Upper lobe of left lung (tissue), 6 donors: Measurements from ENCODE around the gene GAD1. TPM values are rescaled to one million over a fixed set of nuclear protein-coding genes. Genes with fewer than 3 reads are reported as not detected.

Experiments used
- ATAC-seq, 2 donors: fragments of 200-7000 bp; cut with Tn5 transposase; one replicate each; pipeline ENCODE4 v1.9.1; 2022; ENCODE audit warnings: mild to moderate bottlenecking in 2 of 2, moderate library complexity in 2 of 2; ENCODE audit not compliant: low FRiP score in 2 of 2
- DNase-seq, 2 donors: peaks; one replicate each; pipeline ENCODE4 v3.0.0-alpha.2; 2019 to 2020
- H3K27ac ChIP-seq, 4 donors: fragments of 200-600 bp; sonication (generic); one replicate each; pipeline ENCODE4 v1.5.1; 2016 to 2019
- H3K27me3 ChIP-seq, 4 donors: fragments of 200-600 bp; sonication (generic); one replicate each; pipeline ENCODE4 v1.5.1; 2017 to 2019
- H3K36me3 ChIP-seq, 4 donors: fragments of 200-600 bp; sonication (generic); one replicate each; pipeline ENCODE4 v1.5.1; 2016 to 2019
- H3K4me1 ChIP-seq, 4 donors: fragments of 200-600 bp; sonication (generic); one replicate each; pipeline ENCODE4 v1.5.1; 2018 to 2019
- H3K4me3 ChIP-seq, 4 donors: fragments of 200-600 bp; sonication (generic); one replicate each; pipeline ENCODE4 v1.5.1; 2017 to 2019; ENCODE audit warnings: mild to moderate bottlenecking in 2 of 4, moderate library complexity in 1 of 4
- H3K9me3 ChIP-seq, 4 donors: fragments of 200-600 bp; sonication (generic); one replicate each; pipeline ENCODE4 v1.5.1; 2018 to 2019
- EP300 ChIP-seq, 4 donors: sonication (generic); formaldehyde crosslinking; IDR thresholded peaks; one replicate each; pipeline ENCODE4 v1.5.1; 2017; ENCODE audit warnings: antibody characterized with exemption in 4 of 4, control low read depth in 2 of 4
- POLR2A ChIP-seq, 4 donors: fragments of 450-650 bp; IDR thresholded peaks; one replicate each; pipeline ENCODE4 v1.5.1; 2016 to 2017; ENCODE audit warnings: antibody characterized with exemption in 4 of 4, mild to moderate bottlenecking in 2 of 4
- POLR2AphosphoS5 ChIP-seq, 2 donors: sonication (generic); formaldehyde crosslinking; IDR thresholded peaks; one replicate each; pipeline ENCODE4 v1.5.1; 2017; ENCODE audit warnings: antibody characterized with exemption in 2 of 2
- WGBS, 2 donors: methylation state at CpG; one replicate each; pipeline ENCODE4 v1.1.5; 2017 to 2018; 5-methylcytosine and 5-hydroxymethylcytosine counted together
- total RNA-seq, 6 donors: library from RNA; depleted of rRNA in 4 of 6; stranded (reverse); fragments of >200 nt in 4 of 6; gene quantifications; one replicate each; pipeline versions ENCODE4 v1.1.0 to v1.2.1, GENCODE V29; 2016 to 2021
- TF ChIP-seq, protein P1 (sequence below), 6 experiments: fragments of 450-650 bp in 4 of 6; fragments of 200-600 bp in 2 of 6; sonication (generic) in 2 of 6; IDR thresholded peaks; one replicate each; pipeline ENCODE4 v1.5.1; 2016 to 2019; ENCODE audit warnings: antibody characterized with exemption in 6 of 6
- donor health status: DM: no; HTN: no; CAD: no; lungs with moderate emphysema.
- donor health status: DM: no; HTN: yes; CAD: no; lungs with severe emphysema.

Gene GAD1
- total RNA-seq, 6 donors from 2014 or later: 0.29 to 0.79 TPM; not detected in 4

DNA sequence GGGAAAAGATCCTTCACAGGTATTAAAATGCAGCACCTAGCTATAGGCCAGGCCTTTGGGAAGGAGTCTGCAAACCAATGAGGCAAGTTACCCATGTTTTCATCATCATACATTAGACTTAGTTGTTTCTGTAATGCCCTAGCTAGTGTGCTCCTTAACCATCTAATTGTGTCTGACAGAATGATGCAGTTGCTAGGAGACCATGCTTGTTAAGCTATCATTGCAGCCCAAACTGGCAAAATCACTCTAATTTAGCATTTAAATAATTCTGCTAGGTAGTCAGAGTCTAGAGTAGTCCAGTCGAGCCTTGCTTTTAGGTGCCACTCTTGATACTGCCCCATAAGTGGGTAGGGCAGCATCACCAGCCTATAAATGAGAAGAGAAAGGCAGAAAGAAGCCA lies 34.9 kb downstream of the GAD1 start:
- Histone ChIP-seq H3K9me3 (no peaks in the 10 kb centered on the region), H3K36me3 (no peaks in the 10 kb centered on the region), H3K27me3 (no peaks in the 10 kb centered on the region), H3K27ac (no peak overlapping the region), H3K4me1 (no peaks in the 10 kb centered on the region), H3K4me3 (no peak overlapping the region)
- 73 to 79% methylated on average over 1 of the region's 1 CpG for WGBS, 2 donors
- DNase-seq (no peak), ATAC-seq (no peak)
- TF ChIP-seq, protein P1, sequence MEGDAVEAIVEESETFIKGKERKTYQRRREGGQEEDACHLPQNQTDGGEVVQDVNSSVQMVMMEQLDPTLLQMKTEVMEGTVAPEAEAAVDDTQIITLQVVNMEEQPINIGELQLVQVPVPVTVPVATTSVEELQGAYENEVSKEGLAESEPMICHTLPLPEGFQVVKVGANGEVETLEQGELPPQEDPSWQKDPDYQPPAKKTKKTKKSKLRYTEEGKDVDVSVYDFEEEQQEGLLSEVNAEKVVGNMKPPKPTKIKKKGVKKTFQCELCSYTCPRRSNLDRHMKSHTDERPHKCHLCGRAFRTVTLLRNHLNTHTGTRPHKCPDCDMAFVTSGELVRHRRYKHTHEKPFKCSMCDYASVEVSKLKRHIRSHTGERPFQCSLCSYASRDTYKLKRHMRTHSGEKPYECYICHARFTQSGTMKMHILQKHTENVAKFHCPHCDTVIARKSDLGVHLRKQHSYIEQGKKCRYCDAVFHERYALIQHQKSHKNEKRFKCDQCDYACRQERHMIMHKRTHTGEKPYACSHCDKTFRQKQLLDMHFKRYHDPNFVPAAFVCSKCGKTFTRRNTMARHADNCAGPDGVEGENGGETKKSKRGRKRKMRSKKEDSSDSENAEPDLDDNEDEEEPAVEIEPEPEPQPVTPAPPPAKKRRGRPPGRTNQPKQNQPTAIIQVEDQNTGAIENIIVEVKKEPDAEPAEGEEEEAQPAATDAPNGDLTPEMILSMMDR (IDR thresholded peaks at IDR 0.05): no peak
- TF ChIP-seq EP300 (IDR thresholded peaks at IDR 0.05) (no peak), POLR2AphosphoS5 (IDR thresholded peaks at IDR 0.05) (no peak), POLR2A (IDR thresholded peaks at IDR 0.05) (no peak)

DNA sequence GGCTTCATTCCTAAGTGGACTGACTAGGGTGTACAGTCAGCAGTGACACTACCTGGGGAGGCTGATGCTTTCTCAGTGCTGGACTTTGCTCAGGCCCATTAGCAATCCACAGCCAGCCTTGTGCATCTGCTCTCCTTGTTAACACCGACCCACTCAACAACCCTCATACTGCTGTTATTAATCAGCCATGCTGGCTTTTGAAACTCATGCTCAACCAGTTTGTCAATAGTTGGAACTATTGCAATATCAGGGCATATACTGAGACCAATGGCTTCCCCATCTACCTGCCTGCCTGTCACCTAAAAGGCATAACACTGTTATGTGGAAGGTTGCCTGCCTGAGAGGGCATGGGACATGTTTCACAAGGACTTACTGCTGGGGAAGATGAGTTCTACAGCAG lies 39.4 kb downstream of the GAD1 start:
- Histone ChIP-seq H3K27ac (no peak overlapping the region), H3K36me3 (no peaks in the 10 kb centered on the region), H3K9me3 (no peaks in the 10 kb centered on the region), H3K27me3 (no peaks in the 10 kb centered on the region), H3K4me3 (no peak overlapping the region), H3K4me1 (no peaks in the 10 kb centered on the region)
- no peak for DNase-seq
- TF ChIP-seq, protein P1 (IDR thresholded peaks at IDR 0.05): no peak
- TF ChIP-seq EP300 (IDR thresholded peaks at IDR 0.05): no peak
- TF ChIP-seq POLR2A (IDR thresholded peaks at IDR 0.05): no peak
- TF ChIP-seq POLR2AphosphoS5 (IDR thresholded peaks at IDR 0.05): no peak
- ATAC-seq: no peak
- 75 to 100% methylated on average over 1 of the region's 1 CpG for WGBS, 2 donors

DNA sequence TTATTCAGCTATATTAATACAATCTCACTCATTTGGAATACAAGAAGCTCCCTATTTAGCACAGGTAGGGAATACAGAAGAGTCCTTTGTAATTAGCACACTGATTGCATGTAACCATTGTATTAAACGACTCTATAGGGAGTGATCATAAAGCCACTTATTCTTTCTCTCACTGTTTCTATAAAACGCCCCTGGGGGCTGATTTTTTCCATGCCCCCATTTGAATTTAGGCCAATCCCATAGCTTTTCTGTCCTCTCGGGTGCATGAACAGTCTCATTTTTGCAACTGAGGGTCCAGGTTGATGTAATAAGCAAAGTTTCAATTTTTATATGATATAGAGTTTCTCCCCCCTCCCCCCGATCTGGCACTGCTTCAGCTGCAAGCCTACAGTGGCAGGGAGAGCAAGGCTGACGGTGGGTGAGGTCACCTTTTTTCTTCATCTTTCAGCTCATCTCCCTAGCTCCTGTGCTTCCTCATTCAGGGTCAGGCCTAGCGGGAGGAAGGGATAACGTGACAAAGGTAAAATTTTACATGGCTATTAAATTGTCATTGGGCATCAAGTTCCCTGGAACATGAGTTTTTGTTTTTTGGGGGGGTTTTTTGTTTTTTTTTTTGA lies 45.7 kb downstream of the GAD1 start:
- no peak for ATAC-seq

DNA sequence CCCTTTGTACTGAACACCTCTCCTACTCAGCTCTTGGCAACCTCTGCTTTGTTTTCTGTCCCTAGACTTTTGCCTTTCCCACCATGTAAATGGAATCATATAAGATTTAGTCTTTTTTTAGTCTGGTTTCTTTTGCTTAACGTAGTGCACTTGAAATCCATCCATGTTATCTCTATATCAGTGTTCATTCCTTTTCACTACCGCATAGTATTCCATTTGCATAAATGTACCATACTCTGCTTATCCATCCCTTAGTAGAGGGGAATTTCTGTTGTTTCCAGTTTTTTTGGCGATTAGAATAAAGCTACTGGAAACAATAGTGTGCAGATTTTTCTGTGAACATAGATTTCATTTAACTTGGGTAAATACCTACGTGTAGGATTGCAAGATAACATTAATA lies 46.4 kb downstream of the GAD1 start:
- Histone ChIP-seq H3K27ac (no peak overlapping the region), H3K4me1 (no peaks in the 10 kb centered on the region), H3K9me3 (no peaks in the 10 kb centered on the region), H3K27me3 (no peaks in the 10 kb centered on the region), H3K36me3 (no peaks in the 10 kb centered on the region), H3K4me3 (no peak overlapping the region)
- 88 to 89% methylated on average over 4 of the region's 4 CpGs for WGBS, 2 donors
- DNase-seq (no peak), ATAC-seq (no peak)
- TF ChIP-seq POLR2AphosphoS5 (IDR thresholded peaks at IDR 0.05): no peak
- TF ChIP-seq POLR2A (IDR thresholded peaks at IDR 0.05): no peak
- TF ChIP-seq, protein P1 (IDR thresholded peaks at IDR 0.05): no peak
- TF ChIP-seq EP300 (IDR thresholded peaks at IDR 0.05): no peak

More for the DNA sequence above, 45.7 kb downstream of the GAD1 start:
- H3K4me3 ChIP-seq: no peak overlapping the region
- H3K27me3 ChIP-seq: no peaks in the 10 kb centered on the region
- no peak for DNase-seq
- no peaks in the 10 kb centered on the region for H3K9me3 ChIP-seq
- H3K4me1 ChIP-seq: no peaks in the 10 kb centered on the region
- no peak overlapping the region for H3K27ac ChIP-seq
- WGBS, 2 donors: 73 to 75% methylated on average over 7 of the region's 7 CpGs
- TF ChIP-seq, protein P1 (IDR thresholded peaks at IDR 0.05): no peak
- TF ChIP-seq EP300 (IDR thresholded peaks at IDR 0.05): no peak
- TF ChIP-seq POLR2AphosphoS5 (IDR thresholded peaks at IDR 0.05): no peak
- no peak for TF ChIP-seq POLR2A (IDR thresholded peaks at IDR 0.05)
- H3K36me3 ChIP-seq: no peaks in the 10 kb centered on the region

DNA sequence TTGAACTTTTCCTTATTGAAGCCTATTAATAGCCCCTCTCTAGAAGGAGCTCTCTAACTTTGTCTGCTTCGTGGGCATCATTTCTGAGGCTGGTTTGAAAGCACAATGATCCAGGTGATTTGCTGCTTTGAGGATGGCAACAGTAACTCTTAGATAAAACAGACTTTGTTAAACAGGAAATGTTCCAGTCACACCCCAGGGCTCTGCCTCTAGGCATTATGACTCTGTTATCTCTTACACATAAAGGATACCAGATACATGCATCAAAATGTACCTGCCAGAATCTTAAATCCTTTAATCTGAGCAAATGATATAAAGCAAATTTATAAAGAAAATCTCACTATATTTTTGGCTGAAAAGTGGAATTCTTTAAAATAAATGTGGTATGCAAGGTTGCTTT lies 52.3 kb downstream of the GAD1 start:
- WGBS, 2 donors: 48 to 61% methylated on average over 1 of the region's 1 CpG
- no peaks in the 10 kb centered on the region for H3K27me3 ChIP-seq
- H3K36me3 ChIP-seq: no peaks in the 10 kb centered on the region
- TF ChIP-seq, protein P1 (IDR thresholded peaks at IDR 0.05): no peak
- TF ChIP-seq POLR2A (IDR thresholded peaks at IDR 0.05): no peak
- TF ChIP-seq POLR2AphosphoS5 (IDR thresholded peaks at IDR 0.05): no peak
- TF ChIP-seq EP300 (IDR thresholded peaks at IDR 0.05): no peak
- H3K4me1 ChIP-seq: peaks cover 3 to 10% (median 6%) of the 10 kb centered on the region in 4 donors
- no peak for ATAC-seq
- no peak overlapping the region for H3K4me3 ChIP-seq
- H3K27ac ChIP-seq: no peak overlapping the region
- no peaks in the 10 kb centered on the region for H3K9me3 ChIP-seq
- no peak for DNase-seq
